ENCODE data around the gene PPM1L. TPM values are rescaled to one million over a fixed set of nuclear protein-coding genes. Genes with fewer than 3 reads are reported as not detected.

Gene PPM1L
- total RNA-seq, 1 experiment from 2014 or later = 13.2 TPM

DNA sequence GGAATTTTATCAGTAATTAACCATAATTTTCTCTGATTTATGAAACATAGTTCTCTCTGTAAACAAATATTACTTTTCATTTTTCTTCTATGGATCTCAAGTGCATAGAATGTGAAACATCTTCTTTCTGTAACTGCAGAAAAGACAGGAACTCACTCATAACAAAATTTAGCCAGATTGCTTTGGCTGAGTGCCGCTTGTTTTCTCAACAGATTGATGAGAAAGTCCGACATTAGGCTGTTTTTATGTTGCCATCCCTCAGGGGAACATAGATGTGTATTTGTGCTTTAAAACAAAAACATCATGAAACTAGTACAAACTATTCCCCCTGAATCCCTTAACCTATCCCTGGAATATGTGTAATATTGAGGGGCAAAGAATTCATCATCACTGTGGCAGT is 194.9 kb downstream of the PPM1L start:
- TF ChIP-seq, protein P1, sequence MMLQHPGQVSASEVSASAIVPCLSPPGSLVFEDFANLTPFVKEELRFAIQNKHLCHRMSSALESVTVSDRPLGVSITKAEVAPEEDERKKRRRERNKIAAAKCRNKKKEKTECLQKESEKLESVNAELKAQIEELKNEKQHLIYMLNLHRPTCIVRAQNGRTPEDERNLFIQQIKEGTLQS (IDR thresholded peaks at IDR 0.05) = no peak
- TF ChIP-seq SIN3A (IDR thresholded peaks at IDR 0.05; ENCODE audit: low read depth) (no peak), SP1 (IDR thresholded peaks at IDR 0.05; ENCODE audit: low read depth) (no peak), POLR2AphosphoS5 (IDR thresholded peaks at IDR 0.05; ENCODE audit: low read depth, low read length) (no peak), CEBPB (IDR thresholded peaks at IDR 0.05; ENCODE audit: low read depth) (no peak), FOSL1 (IDR thresholded peaks at IDR 0.05; ENCODE audit: low read depth) (no peak), ELF1 (IDR thresholded peaks at IDR 0.05; ENCODE audit: borderline replicate concordance, low read depth) (no peak), SRF (IDR thresholded peaks at IDR 0.05; ENCODE audit: low read depth) (no peak), JUND (IDR thresholded peaks at IDR 0.05) (no peak)
- TF ChIP-seq, protein P2, sequence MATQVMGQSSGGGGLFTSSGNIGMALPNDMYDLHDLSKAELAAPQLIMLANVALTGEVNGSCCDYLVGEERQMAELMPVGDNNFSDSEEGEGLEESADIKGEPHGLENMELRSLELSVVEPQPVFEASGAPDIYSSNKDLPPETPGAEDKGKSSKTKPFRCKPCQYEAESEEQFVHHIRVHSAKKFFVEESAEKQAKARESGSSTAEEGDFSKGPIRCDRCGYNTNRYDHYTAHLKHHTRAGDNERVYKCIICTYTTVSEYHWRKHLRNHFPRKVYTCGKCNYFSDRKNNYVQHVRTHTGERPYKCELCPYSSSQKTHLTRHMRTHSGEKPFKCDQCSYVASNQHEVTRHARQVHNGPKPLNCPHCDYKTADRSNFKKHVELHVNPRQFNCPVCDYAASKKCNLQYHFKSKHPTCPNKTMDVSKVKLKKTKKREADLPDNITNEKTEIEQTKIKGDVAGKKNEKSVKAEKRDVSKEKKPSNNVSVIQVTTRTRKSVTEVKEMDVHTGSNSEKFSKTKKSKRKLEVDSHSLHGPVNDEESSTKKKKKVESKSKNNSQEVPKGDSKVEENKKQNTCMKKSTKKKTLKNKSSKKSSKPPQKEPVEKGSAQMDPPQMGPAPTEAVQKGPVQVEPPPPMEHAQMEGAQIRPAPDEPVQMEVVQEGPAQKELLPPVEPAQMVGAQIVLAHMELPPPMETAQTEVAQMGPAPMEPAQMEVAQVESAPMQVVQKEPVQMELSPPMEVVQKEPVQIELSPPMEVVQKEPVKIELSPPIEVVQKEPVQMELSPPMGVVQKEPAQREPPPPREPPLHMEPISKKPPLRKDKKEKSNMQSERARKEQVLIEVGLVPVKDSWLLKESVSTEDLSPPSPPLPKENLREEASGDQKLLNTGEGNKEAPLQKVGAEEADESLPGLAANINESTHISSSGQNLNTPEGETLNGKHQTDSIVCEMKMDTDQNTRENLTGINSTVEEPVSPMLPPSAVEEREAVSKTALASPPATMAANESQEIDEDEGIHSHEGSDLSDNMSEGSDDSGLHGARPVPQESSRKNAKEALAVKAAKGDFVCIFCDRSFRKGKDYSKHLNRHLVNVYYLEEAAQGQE (IDR thresholded peaks at IDR 0.05; ENCODE audit: low read depth) = no peak
- TF ChIP-seq, protein P3, sequence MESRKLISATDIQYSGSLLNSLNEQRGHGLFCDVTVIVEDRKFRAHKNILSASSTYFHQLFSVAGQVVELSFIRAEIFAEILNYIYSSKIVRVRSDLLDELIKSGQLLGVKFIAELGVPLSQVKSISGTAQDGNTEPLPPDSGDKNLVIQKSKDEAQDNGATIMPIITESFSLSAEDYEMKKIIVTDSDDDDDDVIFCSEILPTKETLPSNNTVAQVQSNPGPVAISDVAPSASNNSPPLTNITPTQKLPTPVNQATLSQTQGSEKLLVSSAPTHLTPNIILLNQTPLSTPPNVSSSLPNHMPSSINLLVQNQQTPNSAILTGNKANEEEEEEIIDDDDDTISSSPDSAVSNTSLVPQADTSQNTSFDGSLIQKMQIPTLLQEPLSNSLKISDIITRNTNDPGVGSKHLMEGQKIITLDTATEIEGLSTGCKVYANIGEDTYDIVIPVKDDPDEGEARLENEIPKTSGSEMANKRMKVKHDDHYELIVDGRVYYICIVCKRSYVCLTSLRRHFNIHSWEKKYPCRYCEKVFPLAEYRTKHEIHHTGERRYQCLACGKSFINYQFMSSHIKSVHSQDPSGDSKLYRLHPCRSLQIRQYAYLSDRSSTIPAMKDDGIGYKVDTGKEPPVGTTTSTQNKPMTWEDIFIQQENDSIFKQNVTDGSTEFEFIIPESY (IDR thresholded peaks at IDR 0.05; ENCODE audit: extremely low read depth, insufficient replicate concordance, low read length) = no peak
- ATAC-seq (no peak), DNase-seq (ENCODE audit: low read depth, low spot score) (no peak)
- H3K79me2 ChIP-seq (ENCODE audit: insufficient read depth, low read length) = no peaks in the 10 kb centered on the region
- no peak overlapping the region for H3K9ac ChIP-seq (ENCODE audit: low read length)
- H3K4me2 ChIP-seq (ENCODE audit: low read length) = no peak overlapping the region
- no peaks in the 10 kb centered on the region for H3K4me1 ChIP-seq (ENCODE audit: control insufficient read depth in 1 of 2, insufficient read depth in 2 of 2, low read length in 2 of 2)
- no peak overlapping the region for H3K4me3 ChIP-seq (replicated peaks in 1 of 2; ENCODE audit: low read depth in 1 of 2, low read length in 2 of 2)
- H4K20me1 ChIP-seq (ENCODE audit: insufficient read depth) = no peaks in the 10 kb centered on the region
- POLR2A ChIA-PET = no interaction called here
- H3K9me2 ChIP-seq (ENCODE audit: insufficient read depth) = peaks cover 4% of the 10 kb centered on the region; the same call in 1 of the 2 replicates
- no peaks in the 10 kb centered on the region for H3K9me3 ChIP-seq (ENCODE audit: control insufficient read depth in 1 of 2, insufficient read depth in 1 of 2, low read depth in 1 of 2, low read length in 2 of 2)
- H3K36me3 ChIP-seq (ENCODE audit: control insufficient read depth in 1 of 2, insufficient read depth in 2 of 2, low read length in 2 of 2) = no peaks in the 10 kb centered on the region
- no TSS peak for BruUV-seq (replicated peaks)
- CTCF ChIA-PET = no interaction called here
- no peaks in the 10 kb centered on the region for H3K27me3 ChIP-seq (ENCODE audit: insufficient read depth, low read length)
- no peak overlapping the region for H3K27ac ChIP-seq (ENCODE audit: low read depth, low read length)
- intact Hi-C loops (cut with micrococcal nuclease) = no loop called here
- no peak overlapping the region for H2AFZ ChIP-seq (ENCODE audit: low read depth, low read length, poor library complexity, severe bottlenecking)
- RAD21 ChIA-PET (ENCODE audit: low non-redundant PET in 1 of 2, low total read pairs in 2 of 2, uncharacterized antibody in 2 of 2, unreplicated experiment in 2 of 2) = no interaction called here

Data from HCT116 (cell line).